Gastroesophageal sphincter (tissue), 4 donors: ENCODE measurements around the gene ILF3. TPM values are rescaled to one million over a fixed set of nuclear protein-coding genes. Genes with fewer than 3 reads are reported as not detected.

ENCODE experiments used
- ATAC-seq: fragments of 150-250 bp; one replicate; pipeline ENCODE4 v1.9.1; 2016; ENCODE audit warnings: mild to moderate bottlenecking, moderate library complexity
- H3K27ac ChIP-seq, 4 donors: fragments of 200-600 bp; sonication (generic) in 3 of 4; 1 replicate in 3 of 4; 2 replicates in 1 of 4; pipeline ENCODE4 v1.5.1; 2016 to 2019
- H3K27me3 ChIP-seq: fragments of 200-600 bp; sonication (generic); one replicate; pipeline ENCODE4 v1.5.1; 2019
- H3K36me3 ChIP-seq, 2 donors: fragments of 200-600 bp; sonication (generic); one replicate each; pipeline ENCODE4 v1.5.1; 2019; ENCODE audit warnings: control low read depth in 1 of 2
- H3K4me1 ChIP-seq, 3 donors: fragments of 200-600 bp; sonication (generic); 1 replicate in 2 of 3; 2 replicates in 1 of 3; pipeline ENCODE4 v1.5.1; 2016 to 2019; ENCODE audit warnings: control low read depth in 2 of 3
- H3K4me3 ChIP-seq, 2 donors: fragments of 200-600 bp; sonication (generic); one replicate each; pipeline ENCODE4 v1.5.1; 2019; ENCODE audit warnings: mild to moderate bottlenecking in 1 of 2, moderate library complexity in 1 of 2
- H3K9me3 ChIP-seq, 3 donors: fragments of 200-600 bp; sonication (generic); one replicate each; pipeline ENCODE4 v1.5.1; 2017 to 2019; ENCODE audit warnings: control low read depth in 2 of 3
- CTCF ChIP-seq, 4 experiments: fragments of 200-600 bp in 2 of 4; fragments of 450-650 bp in 2 of 4; sonication (generic) in 1 of 4; IDR thresholded peaks; one replicate each; pipeline ENCODE4 v1.5.1; 2017 to 2019; ENCODE audit warnings: antibody characterized with exemption in 4 of 4, mild to moderate bottlenecking in 2 of 4, moderate library complexity in 2 of 4
- EP300 ChIP-seq: sonication (generic); formaldehyde crosslinking; IDR thresholded peaks from one replicate; pipeline ENCODE4 v1.6.1; 2017; ENCODE audit warnings: antibody characterized with exemption, mild to moderate bottlenecking
- POLR2A ChIP-seq, 2 donors: fragments of 450-650 bp; IDR thresholded peaks; one replicate each; pipeline ENCODE4 v1.6.1; 2017; ENCODE audit warnings: antibody characterized with exemption in 2 of 2, mild to moderate bottlenecking in 2 of 2, moderate library complexity in 1 of 2
- POLR2AphosphoS5 ChIP-seq: sonication (generic); formaldehyde crosslinking; IDR thresholded peaks from one replicate; pipeline ENCODE4 v1.6.1; 2017; ENCODE audit warnings: antibody characterized with exemption
- WGBS, 2 donors: methylation state at CpG; one replicate each; pipeline ENCODE4 v1.1.5; 2018; ENCODE audit warnings: low coverage in 1 of 2; 5-methylcytosine and 5-hydroxymethylcytosine counted together
- total RNA-seq, 4 donors: library from RNA; depleted of rRNA; stranded (reverse); fragments of >200 nt; gene quantifications; one replicate each; pipeline ENCODE4 v1.1.0, GENCODE V29; 2016

ILF3 gene
- total RNA-seq, 4 donors from 2014 or later = 67.2 to 128 (median 120) TPM

GRCh38 chr19:10712754-10713153, 58.6 kb downstream of the ILF3 start:
- peaks cover 0 to 7% (median 0%) of the 10 kb centered on the region in 3 donors for H3K4me1 ChIP-seq
- WGBS, 2 donors = no CpG with 5 or more reads among the region's 23 CpGs
- peaks cover 0 to 50% of the 10 kb centered on the region in 2 donors for H3K36me3 ChIP-seq
- no peaks in the 10 kb centered on the region for H3K27me3 ChIP-seq
- no peak for TF ChIP-seq EP300
- TF ChIP-seq POLR2AphosphoS5 = no peak
- no peak for TF ChIP-seq POLR2A (IDR thresholded peaks at IDR 0.05)
- TF ChIP-seq CTCF (IDR thresholded peaks at IDR 0.05) = no peak
- no peak for ATAC-seq
- no peaks in the 10 kb centered on the region for H3K9me3 ChIP-seq
- H3K4me3 ChIP-seq = no peak overlapping the region
- no peak overlapping the region for H3K27ac ChIP-seq

DNA sequence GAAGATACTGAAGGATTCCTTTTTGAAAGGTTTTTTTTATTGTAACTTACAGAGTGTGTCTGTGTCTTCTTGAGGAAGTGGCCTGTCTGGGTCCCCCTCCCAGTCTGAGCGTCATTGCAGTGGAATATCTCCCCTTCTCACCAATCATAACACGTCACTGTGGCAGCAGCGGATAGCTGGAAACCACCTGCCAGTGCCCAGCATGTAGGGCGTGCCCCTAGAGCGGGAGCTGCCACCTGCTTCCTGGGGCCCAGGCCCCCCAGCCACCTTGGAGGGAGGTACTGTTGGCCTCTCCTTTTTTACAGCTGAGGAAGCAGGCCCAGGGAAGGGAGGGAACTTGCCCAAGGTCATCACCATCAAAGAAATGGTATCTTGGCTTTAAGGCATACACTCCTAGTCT, 59.2 kb downstream of the ILF3 start:
- Histone ChIP-seq H3K36me3 (peaks cover 0 to 45% of the 10 kb centered on the region in 2 donors), H3K9me3 (no peaks in the 10 kb centered on the region), H3K27ac (no peak overlapping the region), H3K4me3 (no peak overlapping the region), H3K4me1 (peaks cover 0 to 7% (median 0%) of the 10 kb centered on the region in 3 donors), H3K27me3 (no peaks in the 10 kb centered on the region)
- no peak for TF ChIP-seq EP300
- ATAC-seq = no peak
- WGBS, 2 donors = no CpG with 5 or more reads among the region's 5 CpGs

DNA sequence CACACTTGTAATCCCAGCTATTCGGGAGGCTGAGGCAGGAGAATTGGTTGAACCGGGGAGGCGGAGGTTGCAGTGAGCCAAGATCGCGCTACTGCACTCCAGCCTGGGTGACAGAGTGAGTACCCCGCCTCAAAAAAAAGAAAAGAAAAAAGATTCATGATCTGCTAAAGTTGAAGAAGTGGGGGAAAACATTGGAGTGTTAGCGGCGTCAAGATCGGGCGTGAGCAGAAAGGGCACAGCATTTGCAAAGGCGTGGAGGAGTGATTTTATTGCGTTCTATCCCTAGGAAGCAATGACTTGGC, 62.9 kb downstream of the ILF3 start:
- no peaks in the 10 kb centered on the region for H3K27me3 ChIP-seq
- H3K4me1 ChIP-seq = peaks cover 0 to 41% (median 19%) of the 10 kb centered on the region in 3 donors
- ATAC-seq = no peak
- peak overlapping the region in 3 of 4 donors; percentile 35 to 66 (median 58) for H3K27ac ChIP-seq
- peaks cover 0 to 23% of the 10 kb centered on the region in 2 donors for H3K36me3 ChIP-seq
- H3K9me3 ChIP-seq = no peaks in the 10 kb centered on the region
- 0 to 24% methylated on average over 2 to 12 of the region's 12 CpGs for WGBS, 2 donors
- TF ChIP-seq POLR2AphosphoS5 = no peak
- TF ChIP-seq EP300 = no peak
- TF ChIP-seq CTCF (IDR thresholded peaks at IDR 0.05) = no peak
- TF ChIP-seq POLR2A (IDR thresholded peaks at IDR 0.05) = no peak
- H3K4me3 ChIP-seq = peak overlapping the region in 1 of 2 donors; percentile 24

DNA sequence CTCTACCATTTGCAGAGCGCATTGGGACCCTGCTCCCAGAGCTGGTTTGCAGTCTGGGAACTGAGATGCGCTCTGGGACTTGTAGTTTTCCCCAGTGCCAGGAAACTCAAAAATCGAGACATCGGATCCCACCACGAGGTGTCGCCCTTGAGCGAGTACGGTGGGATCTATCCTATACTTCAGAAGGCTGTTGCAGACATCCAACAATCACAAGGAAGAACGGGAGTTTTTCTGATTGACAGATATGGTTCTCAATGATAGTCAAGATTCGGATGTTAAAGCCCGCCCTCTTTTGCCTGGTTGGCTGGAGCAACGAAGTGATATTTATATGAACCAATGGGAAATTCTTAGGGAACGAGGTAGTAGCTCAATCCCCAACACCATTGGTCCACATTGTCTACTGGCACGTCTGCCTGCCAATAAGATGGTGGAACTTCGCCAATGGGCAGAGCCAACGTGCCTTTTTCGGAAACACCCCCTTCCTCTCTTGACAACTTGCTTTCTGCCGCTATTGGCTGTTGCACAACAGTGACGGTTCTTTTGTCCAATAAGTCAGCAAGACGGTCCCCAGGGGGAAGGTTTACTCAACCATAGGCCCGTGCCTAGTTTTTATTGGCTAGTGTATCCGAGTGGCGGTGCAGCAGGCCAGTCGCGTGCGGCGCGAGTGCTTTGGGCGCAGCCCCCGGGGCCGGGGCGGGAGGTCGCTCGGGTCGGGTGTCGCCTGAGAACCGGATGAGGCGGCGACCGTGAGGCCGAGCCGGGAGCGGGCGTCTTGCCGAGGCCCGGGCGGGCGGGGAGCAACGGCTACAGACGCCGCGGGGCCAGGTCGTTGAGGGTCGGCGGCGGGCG, 63.4 kb downstream of the ILF3 start, which contains the start of gene DNM2:
TSS of gene DNM2 (plus strand) at position 724 of the 849 bp plus-strand sequence. CDS start 164 bp downstream, outside the sequence.
- Histone ChIP-seq H3K36me3 (peaks cover 0 to 20% of the 10 kb centered on the region in 2 donors), H3K27me3 (no peaks in the 10 kb centered on the region), H3K4me1 (peaks cover 0 to 47% (median 19%) of the 10 kb centered on the region in 3 donors), H3K27ac (peak within 1 kb of the TSS; percentile 68 to 95 (median 92)), H3K4me3 (peak within 1 kb of the TSS; percentile 85 to 97), H3K9me3 (no peaks in the 10 kb centered on the region)
- TF ChIP-seq POLR2AphosphoS5 (peak; percentile 78), CTCF (IDR thresholded peaks at IDR 0.05) (peak in 3 of 4 experiments; percentile 85 to 92 (median 88)), EP300 (no peak), POLR2A (IDR thresholded peaks at IDR 0.05) (peak; percentile 70 to 75)
- ATAC-seq = peak; percentile 95
- WGBS, 2 donors = 0 to 2% methylated on average over 14 to 15 of the region's 57 CpGs

GRCh38 chr19:10718205-10719196, 64.4 kb downstream of the ILF3 start:
- Histone ChIP-seq H3K27ac (peak overlapping the region; percentile 68 to 95 (median 92)), H3K9me3 (no peaks in the 10 kb centered on the region), H3K27me3 (no peaks in the 10 kb centered on the region), H3K4me3 (peak overlapping the region; percentile 85 to 97), H3K36me3 (peaks cover 0 to 13% of the 10 kb centered on the region in 2 donors), H3K4me1 (peaks cover 0 to 48% (median 19%) of the 10 kb centered on the region in 3 donors)
- TF ChIP-seq POLR2A (IDR thresholded peaks at IDR 0.05) (peak in 1 of 2 donors; percentile 11), POLR2AphosphoS5 (no peak)
- ATAC-seq = no peak
- 0% methylated on average over 4 to 6 of the region's 70 CpGs for WGBS, 2 donors
